T-helper 17 cell (primary cell): ENCODE data around the gene ATR. TPM values are rescaled to one million over a fixed set of nuclear protein-coding genes. Genes with fewer than 3 reads are reported as not detected.
"Not testable (repeated sequence)": the region's sequence is repeated elsewhere in the genome, so short reads cannot be mapped to it uniquely, and the experiment has no call there.

Experiments
- ATAC-seq: fragments of 150-1000 bp; cut with Tn5 transposase; 2 replicates; pipeline ENCODE4 v1.10.0; 2021; ENCODE audit warnings: mild to moderate bottlenecking, moderate library complexity
- DNase-seq, 3 donors: peaks; one replicate each; pipeline versions ENCODE4 v3.0.0 to v3.0.0-alpha.2; 2020 to 2021
- H3K9me3 ChIP-seq: one replicate; pipeline ENCODE4 v1.7.0; 2013; ENCODE audit warnings: low read length, mild to moderate bottlenecking; ENCODE audit not compliant: control insufficient read depth, poor library complexity, severe bottlenecking
- H3K27ac Mint-ChIP-seq: one replicate; pipeline ENCODE4 v1.8.0; 2022; ENCODE audit warnings: mild to moderate bottlenecking, moderate library complexity, mixed read lengths
- H3K27me3 Mint-ChIP-seq: one replicate; pipeline ENCODE4 v1.8.0; 2022; ENCODE audit warnings: mixed read lengths
- H3K36me3 Mint-ChIP-seq: one replicate; pipeline ENCODE4 v1.8.0; 2022; ENCODE audit warnings: low read depth, mixed read lengths
- H3K4me1 Mint-ChIP-seq: one replicate; pipeline ENCODE4 v1.8.0; 2022; ENCODE audit warnings: mild to moderate bottlenecking, mixed read lengths
- H3K4me3 Mint-ChIP-seq: one replicate; pipeline ENCODE4 v1.8.0; 2022; ENCODE audit warnings: mild to moderate bottlenecking, moderate library complexity, mixed read lengths
- total RNA-seq, 4 donors: library from RNA in 2 of 4; stranded (reverse) in 2 of 4; gene quantifications; one replicate each; pipeline ENCODE4 v1.2.3 and lab custom pipeline; 2022 to 2026

The ATR gene
- total RNA-seq, 2 donors from 2014 or later: 34.0 to 35.3 TPM

GRCh38 chr3:142604940-142605339, 26.4 kb upstream of the ATR start:
- peaks cover 2% of the 10 kb centered on the region for H3K4me1 Mint-ChIP-seq
- no peak for ATAC-seq
- no peak for DNase-seq
- no peaks in the 10 kb centered on the region for H3K36me3 Mint-ChIP-seq
- H3K4me3 Mint-ChIP-seq: no peak overlapping the region
- H3K9me3 ChIP-seq: no peaks in the 10 kb centered on the region
- no peaks in the 10 kb centered on the region for H3K27me3 Mint-ChIP-seq
- H3K27ac Mint-ChIP-seq: no peak overlapping the region

GRCh38 chr3:142603386-142603705, 24.8 kb upstream of the ATR start:
- H3K36me3 Mint-ChIP-seq, H3K4me3 Mint-ChIP-seq, H3K27me3 Mint-ChIP-seq, DNase-seq, H3K9me3 ChIP-seq, H3K27ac Mint-ChIP-seq, ATAC-seq, H3K4me1 Mint-ChIP-seq: not testable (repeated sequence)

GRCh38 chr3:142602619-142603385, 24.3 kb upstream of the ATR start:
- H3K27ac Mint-ChIP-seq: no peak overlapping the region
- H3K4me1 Mint-ChIP-seq: peaks cover 7% of the 10 kb centered on the region
- no peak overlapping the region for H3K4me3 Mint-ChIP-seq
- no peaks in the 10 kb centered on the region for H3K9me3 ChIP-seq
- DNase-seq: no peak
- H3K27me3 Mint-ChIP-seq: no peaks in the 10 kb centered on the region
- no peak for ATAC-seq
- no peaks in the 10 kb centered on the region for H3K36me3 Mint-ChIP-seq

GRCh38 chr3:142601713-142602112, 23.2 kb upstream of the ATR start:
- no peaks in the 10 kb centered on the region for H3K27me3 Mint-ChIP-seq
- ATAC-seq: no peak
- no peaks in the 10 kb centered on the region for H3K36me3 Mint-ChIP-seq
- no peak for DNase-seq
- peaks cover 9% of the 10 kb centered on the region for H3K4me1 Mint-ChIP-seq
- H3K9me3 ChIP-seq: no peaks in the 10 kb centered on the region
- no peak overlapping the region for H3K4me3 Mint-ChIP-seq
- H3K27ac Mint-ChIP-seq: no peak overlapping the region

GRCh38 chr3:142597906-142598305, 19.4 kb upstream of the ATR start:
- peaks cover 11% of the 10 kb centered on the region for H3K4me1 Mint-ChIP-seq
- H3K4me3 Mint-ChIP-seq: no peak overlapping the region
- H3K9me3 ChIP-seq: no peaks in the 10 kb centered on the region
- H3K27me3 Mint-ChIP-seq: no peaks in the 10 kb centered on the region
- ATAC-seq (no peak), DNase-seq (no peak)
- no peaks in the 10 kb centered on the region for H3K36me3 Mint-ChIP-seq
- H3K27ac Mint-ChIP-seq: no peak overlapping the region

- H3K9me3 ChIP-seq: no peaks in the 10 kb centered on the region
- Mint-ChIP-seq H3K36me3 (no peaks in the 10 kb centered on the region), H3K27ac (peak overlapping the region; percentile 81), H3K4me1 (peaks cover 11% of the 10 kb centered on the region), H3K4me3 (peak overlapping the region; percentile 98), H3K27me3 (no peaks in the 10 kb centered on the region)
- ATAC-seq (no peak), DNase-seq (no peak)
These were observed 18.2 kb upstream of the ATR start for GRCh38 chr3:142596726-142597088.

- Mint-ChIP-seq H3K27me3 (no peaks in the 10 kb centered on the region), H3K36me3 (no peaks in the 10 kb centered on the region), H3K27ac (peak within 1 kb of the TSS; percentile 81), H3K4me1 (peaks cover 11% of the 10 kb centered on the region), H3K4me3 (peak within 1 kb of the TSS; percentile 98)
- peak; percentile 90 for ATAC-seq
- peak; percentile 77 to 83 (median 79) for DNase-seq
- H3K9me3 ChIP-seq: no peaks in the 10 kb centered on the region
These were observed 17.6 kb upstream of the ATR start, which contains the start of gene PLS1 for GRCh38 chr3:142595951-142596725. Gene PLS1 (plus strand): TSS chr3:142596393. CDS start chr3:142664238, 67,845 bp downstream.

GRCh38 chr3:142595581-142595950, 17.0 kb upstream of the ATR start:
- no peaks in the 10 kb centered on the region for H3K36me3 Mint-ChIP-seq
- peaks cover 11% of the 10 kb centered on the region for H3K4me1 Mint-ChIP-seq
- peaks cover 1% of the 10 kb centered on the region for H3K27me3 Mint-ChIP-seq
- ATAC-seq (no peak), DNase-seq (no peak)
- H3K27ac Mint-ChIP-seq: peak overlapping the region; percentile 81
- H3K4me3 Mint-ChIP-seq: peak overlapping the region; percentile 98
- H3K9me3 ChIP-seq: no peaks in the 10 kb centered on the region

GRCh38 chr3:142595141-142595540, 16.6 kb upstream of the ATR start:
- ATAC-seq: no peak
- H3K9me3 ChIP-seq: no peaks in the 10 kb centered on the region
- Mint-ChIP-seq H3K4me3 (peak overlapping the region; percentile 98), H3K27ac (peak overlapping the region; percentile 81), H3K36me3 (no peaks in the 10 kb centered on the region), H3K4me1 (peaks cover 11% of the 10 kb centered on the region), H3K27me3 (peaks cover 5% of the 10 kb centered on the region)
- DNase-seq: no peak

GRCh38 chr3:142592268-142592667, 13.7 kb upstream of the ATR start:
- not testable (repeated sequence) for H3K4me3 Mint-ChIP-seq

GRCh38 chr3:142588703-142589102, 10.2 kb upstream of the ATR start:
- Mint-ChIP-seq H3K27ac (no peak overlapping the region), H3K4me3 (no peak overlapping the region), H3K27me3 (peaks cover 25% of the 10 kb centered on the region), H3K36me3 (no peaks in the 10 kb centered on the region), H3K4me1 (no peaks in the 10 kb centered on the region)
- ATAC-seq (no peak), DNase-seq (no peak)
- H3K9me3 ChIP-seq: no peaks in the 10 kb centered on the region

More at GRCh38 chr3:142592268-142592667, 13.7 kb upstream of the ATR start:
- H3K27ac Mint-ChIP-seq, ATAC-seq, H3K4me1 Mint-ChIP-seq, H3K27me3 Mint-ChIP-seq, H3K36me3 Mint-ChIP-seq, DNase-seq, H3K9me3 ChIP-seq: not testable (repeated sequence)

- Mint-ChIP-seq H3K27me3 (peaks cover 35% of the 10 kb centered on the region), H3K36me3 (no peaks in the 10 kb centered on the region), H3K4me1 (peaks cover 2% of the 10 kb centered on the region), H3K27ac (no peak overlapping the region), H3K4me3 (no peak overlapping the region)
- no peaks in the 10 kb centered on the region for H3K9me3 ChIP-seq
- DNase-seq (no peak), ATAC-seq (peak; percentile 70)
These were observed 8.4 kb upstream of the ATR start for GRCh38 chr3:142586803-142587406.

GRCh38 chr3:142581070-142581469, 2.5 kb upstream of the ATR start:
- not testable (repeated sequence) for H3K36me3 Mint-ChIP-seq, ATAC-seq, H3K27ac Mint-ChIP-seq, DNase-seq, H3K4me3 Mint-ChIP-seq, H3K9me3 ChIP-seq
- peaks cover 25% of the 10 kb centered on the region for H3K27me3 Mint-ChIP-seq
- peaks cover 23% of the 10 kb centered on the region for H3K4me1 Mint-ChIP-seq
